NT2/D1 (cell line): ENCODE measurements around the gene EPM2AIP1.

Source experiments
- SUZ12 ChIP-seq: IDR thresholded peaks from 2 replicates; pipeline ENCODE4 v1.6.1; 2011; ENCODE audit not compliant: insufficient read length, insufficient read depth; ENCODE audit errors: extremely low read depth
- ZNF274 ChIP-seq: IDR thresholded peaks from 2 replicates; pipeline ENCODE4 v1.6.1; 2011; ENCODE audit warnings: mild to moderate bottlenecking, low read depth, low read length

- TF ChIP-seq ZNF274 (no peak), SUZ12 (no peak)
These were observed 51.3 kb downstream of the EPM2AIP1 start for GRCh38 chr3:36941658-36942057.
